ENCODE results near the gene PDCD1LG2.

DNA sequence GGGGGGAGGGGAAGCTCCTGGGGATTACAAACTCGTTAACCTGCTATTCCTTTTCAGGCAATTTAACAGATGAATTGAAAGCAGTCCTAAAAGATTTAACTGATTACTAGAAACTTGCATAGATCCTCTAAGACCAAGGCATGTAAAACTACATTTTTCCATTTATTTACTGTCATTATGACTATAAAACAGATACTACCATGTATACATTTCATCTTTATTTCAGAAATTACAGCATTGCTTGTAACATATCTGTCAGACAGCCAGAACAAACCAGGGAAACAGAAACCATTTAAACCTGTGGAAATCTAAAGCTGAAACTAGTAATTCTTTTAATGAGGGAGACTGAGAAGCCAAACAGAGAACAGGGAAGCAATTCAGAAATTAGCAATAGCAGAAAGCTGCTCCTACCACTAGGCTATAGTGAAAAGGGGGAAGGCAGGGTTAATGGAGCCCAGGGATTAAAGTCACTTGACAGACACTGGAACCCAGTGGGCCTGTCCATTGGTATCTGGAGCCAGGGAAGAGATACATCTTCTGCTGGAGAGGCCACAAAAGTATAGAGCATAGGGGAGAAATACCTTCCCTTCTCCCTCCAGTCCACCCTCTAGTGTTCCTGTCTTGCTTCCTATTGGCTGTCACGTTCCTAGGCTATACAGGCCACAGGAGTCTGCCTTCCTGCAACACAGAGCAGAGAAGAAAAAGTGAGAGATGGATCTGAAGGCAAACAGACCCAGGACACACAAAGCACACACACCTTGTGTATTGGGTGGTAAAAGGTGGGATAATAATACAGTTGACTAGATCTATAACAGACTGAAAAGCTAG, 33.8 kb downstream of the PDCD1LG2 start:
- TF ChIP-seq, protein P1, sequence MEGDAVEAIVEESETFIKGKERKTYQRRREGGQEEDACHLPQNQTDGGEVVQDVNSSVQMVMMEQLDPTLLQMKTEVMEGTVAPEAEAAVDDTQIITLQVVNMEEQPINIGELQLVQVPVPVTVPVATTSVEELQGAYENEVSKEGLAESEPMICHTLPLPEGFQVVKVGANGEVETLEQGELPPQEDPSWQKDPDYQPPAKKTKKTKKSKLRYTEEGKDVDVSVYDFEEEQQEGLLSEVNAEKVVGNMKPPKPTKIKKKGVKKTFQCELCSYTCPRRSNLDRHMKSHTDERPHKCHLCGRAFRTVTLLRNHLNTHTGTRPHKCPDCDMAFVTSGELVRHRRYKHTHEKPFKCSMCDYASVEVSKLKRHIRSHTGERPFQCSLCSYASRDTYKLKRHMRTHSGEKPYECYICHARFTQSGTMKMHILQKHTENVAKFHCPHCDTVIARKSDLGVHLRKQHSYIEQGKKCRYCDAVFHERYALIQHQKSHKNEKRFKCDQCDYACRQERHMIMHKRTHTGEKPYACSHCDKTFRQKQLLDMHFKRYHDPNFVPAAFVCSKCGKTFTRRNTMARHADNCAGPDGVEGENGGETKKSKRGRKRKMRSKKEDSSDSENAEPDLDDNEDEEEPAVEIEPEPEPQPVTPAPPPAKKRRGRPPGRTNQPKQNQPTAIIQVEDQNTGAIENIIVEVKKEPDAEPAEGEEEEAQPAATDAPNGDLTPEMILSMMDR (conservative IDR thresholded peaks at IDR 0.05 in 1 of 2, IDR thresholded peaks at IDR 0.05 in 1 of 2; ENCODE audit: extremely low read depth in 1 of 2, insufficient read depth in 1 of 2, low read depth in 1 of 2, low read length in 2 of 2) = no peak
- TF ChIP-seq EZH2 (IDR thresholded peaks at IDR 0.05; ENCODE audit: borderline replicate concordance, low read length) = no peak
